ENCODE measurements around the gene MXRA7.
A peak's percentile ranks its signal among the peaks of the same experiment; 100 is the strongest.

The MXRA7 gene

GRCh38 chr17:76696763-76697701, 13.7 kb downstream of the MXRA7 start:
- DNase-seq (ENCODE audit: low read depth, low spot score): no peak

- DNase-seq (ENCODE audit: low read depth, low spot score): no peak
Observed at GRCh38 chr17:76695059-76695831, 15.5 kb downstream of the MXRA7 start.

GRCh38 chr17:76691379-76692191, 19.2 kb downstream of the MXRA7 start:
- DNase-seq (ENCODE audit: low read depth, low spot score): no peak

GRCh38 chr17:76690596-76691280, 20.0 kb downstream of the MXRA7 start:
- no peak for DNase-seq (ENCODE audit: low read depth, low spot score)

GRCh38 chr17:76689859-76690258, 20.9 kb downstream of the MXRA7 start:
- DNase-seq (ENCODE audit: low read depth, low spot score): no peak

GRCh38 chr17:76688165-76688622, 22.6 kb downstream of the MXRA7 start:
- no peak for DNase-seq (ENCODE audit: low read depth, low spot score)

- DNase-seq (ENCODE audit: low read depth, low spot score): no peak
Observed at GRCh38 chr17:76687298-76688164, 23.2 kb downstream of the MXRA7 start.

- DNase-seq (ENCODE audit: low read depth, low spot score): no peak
Observed at GRCh38 chr17:76686538-76687297, 24.0 kb downstream of the MXRA7 start.

GRCh38 chr17:76685846-76686245, 24.9 kb downstream of the MXRA7 start:
- no peak for DNase-seq (ENCODE audit: low read depth, low spot score)

GRCh38 chr17:76685366-76685765, 25.4 kb downstream of the MXRA7 start:
- DNase-seq (ENCODE audit: low read depth, low spot score): no peak

- DNase-seq (ENCODE audit: low read depth, low spot score): no peak
Observed at GRCh38 chr17:76684756-76685155, 26.0 kb downstream of the MXRA7 start.

- DNase-seq (ENCODE audit: low read depth, low spot score): no peak
Observed at GRCh38 chr17:76683921-76684745, 26.6 kb downstream of the MXRA7 start.

GRCh38 chr17:76683011-76683755, 27.6 kb downstream of the MXRA7 start:
- no peak for DNase-seq (ENCODE audit: low read depth, low spot score)

GRCh38 chr17:76682296-76682695, 28.5 kb downstream of the MXRA7 start:
- no peak for DNase-seq (ENCODE audit: low read depth, low spot score)

GRCh38 chr17:76681222-76682137, 29.3 kb downstream of the MXRA7 start:
- DNase-seq (ENCODE audit: low read depth, low spot score): peak; percentile 37

GRCh38 chr17:76679239-76679638, 31.5 kb downstream of the MXRA7 start:
- DNase-seq (ENCODE audit: low read depth, low spot score): no peak

- DNase-seq (ENCODE audit: low read depth, low spot score): no peak
Observed at GRCh38 chr17:76678330-76678729, 32.4 kb downstream of the MXRA7 start.
